ENCODE measurements around the gene MCF2L.

Gene MCF2L

DNA sequence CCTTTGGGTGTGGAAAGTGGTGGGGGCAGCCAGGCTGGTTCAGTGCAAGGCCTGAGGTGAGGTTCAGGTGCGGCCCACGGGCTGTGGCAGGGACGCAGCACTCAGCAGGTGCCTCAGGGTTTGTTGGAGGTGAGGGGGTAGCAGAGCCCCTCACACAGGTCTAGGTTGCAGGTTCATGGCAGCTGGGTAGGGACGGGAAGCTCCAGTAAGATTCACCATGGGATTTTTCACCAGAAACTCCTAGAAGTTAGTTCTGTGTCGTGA, 14.0 kb downstream of the MCF2L start:
- no peak for DNase-seq

DNA sequence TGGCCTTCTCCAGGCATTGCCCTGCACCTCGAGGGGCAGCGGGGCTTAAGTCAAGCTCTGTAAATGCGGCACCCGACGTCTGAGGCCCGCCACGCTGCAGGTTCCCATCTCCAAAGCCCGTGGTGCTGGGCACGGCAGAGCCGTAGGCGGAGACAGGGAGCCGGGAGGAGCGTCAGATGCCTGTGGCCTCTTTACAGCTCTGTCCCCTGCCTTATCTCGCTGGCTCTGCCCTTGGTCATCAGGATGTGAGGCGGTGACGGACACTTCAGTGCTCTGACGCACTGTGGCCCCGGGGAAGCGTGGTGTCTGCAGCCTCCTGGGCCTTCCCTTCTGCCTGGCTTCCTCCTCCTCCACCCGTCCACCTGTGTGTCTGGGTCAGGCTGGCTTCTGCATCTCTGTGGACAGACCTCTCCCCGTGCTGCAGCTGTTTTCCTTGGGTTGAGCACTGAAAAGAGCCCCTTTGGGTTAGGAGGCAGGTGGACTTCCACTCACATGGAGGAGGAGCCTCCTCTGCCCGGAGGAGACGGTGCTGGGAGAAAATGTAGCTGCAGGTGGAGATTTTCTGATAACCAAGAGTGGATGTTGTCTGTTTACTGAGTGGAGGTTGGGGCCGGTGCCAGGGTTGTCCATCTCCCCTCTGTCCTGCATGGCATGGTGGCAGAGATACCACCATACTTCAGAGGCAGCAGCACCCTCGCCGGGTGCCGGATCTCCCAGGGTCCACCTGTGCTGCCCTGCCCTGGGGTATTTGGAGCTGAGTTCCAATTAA, 14.6 kb downstream of the MCF2L start:
- no peak for DNase-seq

DNA sequence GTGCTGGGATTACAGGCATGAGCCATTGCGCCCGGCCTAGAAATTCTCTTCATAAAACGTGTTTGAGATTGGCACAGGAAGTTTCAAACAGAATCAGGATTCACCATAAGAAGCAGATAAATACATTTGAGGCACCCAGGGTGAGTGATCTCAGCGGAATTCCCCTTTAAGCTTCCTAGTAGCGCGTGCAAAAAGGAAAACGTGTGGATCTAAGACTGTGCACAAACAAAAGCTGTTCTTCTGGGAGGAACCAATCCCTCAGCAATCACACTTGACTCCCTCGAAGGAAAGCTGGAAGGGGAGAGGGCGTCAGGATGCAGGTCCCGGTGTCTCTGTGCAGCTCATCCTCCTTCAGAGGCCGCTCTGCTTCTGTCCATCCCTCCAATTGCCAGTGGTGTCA, 15.5 kb downstream of the MCF2L start:
- no peak for DNase-seq

DNA sequence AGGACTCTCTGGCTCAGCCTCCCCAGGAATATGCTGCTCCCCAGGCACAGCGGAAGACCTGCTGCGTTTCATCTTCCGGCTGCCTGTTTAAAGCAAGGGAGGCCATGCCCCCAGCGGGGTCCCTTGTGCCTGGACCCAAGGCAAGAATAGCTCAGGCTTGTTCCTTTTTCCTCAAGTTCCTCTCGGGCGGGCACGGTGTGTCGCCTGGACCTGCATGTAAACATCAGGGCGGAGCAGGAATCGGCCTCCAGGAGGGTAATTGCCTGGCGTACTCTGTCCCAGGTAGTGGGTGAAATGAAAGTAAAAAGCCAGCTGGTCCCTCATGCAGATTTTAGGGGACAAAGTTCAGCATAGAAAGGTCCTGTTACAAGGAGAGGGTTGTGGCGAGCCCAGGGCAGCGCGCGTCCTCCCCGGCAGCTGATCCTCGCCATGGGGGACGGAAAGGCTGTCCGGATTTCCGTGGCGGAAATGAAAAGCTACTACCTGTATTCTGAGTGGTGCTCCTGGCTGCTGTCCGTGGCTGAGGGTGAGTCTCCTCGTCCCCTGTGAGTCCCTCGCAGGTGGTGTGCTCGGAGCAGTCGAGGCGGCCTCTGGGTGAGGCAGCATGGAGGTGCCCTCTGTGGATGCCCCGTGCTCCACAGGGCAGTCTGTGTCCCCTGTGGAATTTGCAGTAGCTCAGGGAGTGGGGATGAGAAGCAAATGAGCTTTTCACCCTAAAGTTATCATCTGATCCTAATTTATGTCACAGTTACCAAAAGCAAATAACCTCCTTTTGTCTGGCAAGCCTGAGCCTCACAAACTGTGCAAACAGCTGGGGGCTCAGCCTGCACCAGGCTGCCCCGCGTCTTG, 16.2 kb downstream of the MCF2L start:
- no peak for DNase-seq

DNA sequence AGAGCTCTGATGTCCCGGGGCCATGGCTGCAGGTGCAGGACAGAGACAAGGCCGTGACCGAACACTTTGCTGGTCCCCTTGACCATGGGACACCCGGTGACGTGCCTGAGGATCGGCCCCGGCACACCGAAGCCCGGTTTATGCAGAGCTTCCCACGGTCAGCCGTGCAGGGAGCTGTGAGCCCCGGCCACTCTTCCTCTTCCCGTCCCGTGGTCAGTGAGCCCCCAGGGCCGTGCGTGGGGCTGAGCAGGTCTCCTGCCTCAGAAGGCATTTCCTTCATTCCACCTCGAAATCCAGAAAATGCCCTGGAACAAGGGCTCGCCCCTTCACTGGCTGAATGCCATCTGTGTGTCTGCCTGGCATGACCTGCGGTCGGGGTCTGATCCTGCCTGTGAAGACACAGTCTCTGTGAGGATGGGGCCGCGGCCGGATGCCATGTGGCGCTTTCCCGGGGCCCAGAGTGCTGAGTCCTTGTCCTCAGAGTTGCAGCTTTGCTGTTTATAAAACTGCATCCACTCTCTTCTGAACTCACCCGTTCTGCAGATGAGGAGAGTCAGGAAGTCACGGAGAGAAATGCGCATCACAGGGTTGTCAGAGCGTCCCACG, 16.9 kb downstream of the MCF2L start:
- no peak for DNase-seq

DNA sequence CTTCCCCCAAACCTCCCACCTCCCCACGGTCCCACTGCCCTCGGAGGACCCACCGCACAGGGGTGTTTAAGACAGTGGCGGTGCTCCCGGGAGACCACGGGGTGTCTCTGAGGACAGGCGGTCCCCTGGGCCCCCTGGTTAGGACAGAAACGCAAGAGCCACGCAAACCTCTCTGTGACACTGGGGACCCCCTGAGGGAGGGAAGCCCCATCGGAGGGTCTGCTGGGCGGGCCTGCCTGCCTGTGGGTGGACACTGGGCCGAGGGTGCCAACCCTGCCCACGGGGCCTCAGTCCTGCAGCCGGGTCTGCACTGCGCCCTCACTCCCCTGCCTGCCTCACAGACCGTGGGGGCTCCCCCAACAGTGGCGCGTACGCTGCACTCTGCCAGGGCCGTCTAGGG, 17.5 kb downstream of the MCF2L start:
- DNase-seq = no peak

DNA sequence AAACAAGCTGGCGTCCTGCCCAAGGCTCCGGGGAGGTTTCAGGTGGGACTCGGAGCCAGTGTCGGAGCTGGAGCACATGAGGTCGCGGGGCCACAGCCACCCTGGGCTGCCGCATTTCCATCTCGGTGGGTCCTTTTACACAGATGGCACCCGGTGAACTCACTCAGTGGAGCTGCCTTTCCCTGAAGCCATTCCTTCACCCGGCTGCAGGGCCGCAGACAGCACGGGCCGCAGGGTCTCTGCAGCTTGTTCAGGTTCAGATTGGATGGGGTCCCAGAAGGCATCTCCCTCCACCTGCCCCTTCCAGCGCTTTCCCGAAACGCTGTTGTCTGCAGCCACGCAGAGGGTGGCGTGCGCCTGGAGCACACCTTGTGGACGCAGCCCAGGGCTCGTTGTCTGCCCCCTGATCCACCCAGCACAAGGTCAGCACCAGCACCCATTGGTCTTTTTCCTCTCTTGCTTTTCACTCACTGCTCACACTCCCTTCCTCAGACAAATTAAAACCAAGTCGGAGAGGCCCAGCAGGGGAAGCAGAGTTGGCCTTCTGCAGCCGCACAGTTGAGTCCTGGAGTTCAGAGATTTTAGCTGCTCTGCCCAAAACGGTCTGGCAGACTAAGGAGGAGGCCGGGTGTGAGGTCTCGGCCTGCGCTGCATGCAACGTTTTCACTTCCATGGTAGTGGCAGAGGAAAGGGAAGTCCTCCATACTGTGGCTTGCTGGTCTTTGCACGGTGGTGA, 18.1 kb downstream of the MCF2L start:
- DNase-seq = no peak

DNA sequence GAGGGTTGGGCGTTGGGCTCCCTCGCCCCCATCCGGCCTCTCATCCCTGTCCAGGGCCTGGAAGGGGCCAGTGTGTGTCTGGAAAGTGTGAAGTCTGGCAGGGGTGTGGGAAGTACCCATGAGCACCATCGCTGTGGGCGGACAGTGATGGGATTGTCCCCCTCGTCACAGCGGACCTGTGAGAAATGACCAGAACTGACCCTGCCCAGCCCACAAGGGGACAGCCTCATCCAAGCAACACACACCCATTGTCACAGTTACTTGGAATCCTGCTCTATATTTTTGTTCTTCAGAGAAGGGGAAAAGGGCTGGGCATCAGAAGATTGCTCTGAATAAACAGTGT, 18.6 kb downstream of the MCF2L start:
- no peak for DNase-seq

DNA sequence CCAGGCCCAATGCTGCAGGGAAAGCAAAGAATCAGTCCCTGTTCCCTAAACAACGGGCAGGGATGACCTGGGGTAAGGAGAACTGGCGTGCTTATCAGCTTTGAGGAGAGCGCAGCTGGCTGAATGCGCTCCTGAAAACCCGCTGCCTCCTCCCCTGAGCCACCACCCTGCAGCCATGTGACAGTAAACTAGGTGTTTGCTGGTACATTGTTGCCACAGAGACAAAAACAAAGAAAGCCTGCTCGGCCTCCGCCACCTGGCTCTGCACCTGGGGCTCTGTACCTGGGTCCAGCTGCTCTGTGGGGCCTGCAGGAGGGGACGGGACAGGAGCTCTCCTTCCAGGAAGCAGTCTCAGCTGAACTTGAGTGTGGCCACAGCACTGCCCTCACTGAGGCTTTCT, 21.8 kb downstream of the MCF2L start:
- no peak for DNase-seq

DNA sequence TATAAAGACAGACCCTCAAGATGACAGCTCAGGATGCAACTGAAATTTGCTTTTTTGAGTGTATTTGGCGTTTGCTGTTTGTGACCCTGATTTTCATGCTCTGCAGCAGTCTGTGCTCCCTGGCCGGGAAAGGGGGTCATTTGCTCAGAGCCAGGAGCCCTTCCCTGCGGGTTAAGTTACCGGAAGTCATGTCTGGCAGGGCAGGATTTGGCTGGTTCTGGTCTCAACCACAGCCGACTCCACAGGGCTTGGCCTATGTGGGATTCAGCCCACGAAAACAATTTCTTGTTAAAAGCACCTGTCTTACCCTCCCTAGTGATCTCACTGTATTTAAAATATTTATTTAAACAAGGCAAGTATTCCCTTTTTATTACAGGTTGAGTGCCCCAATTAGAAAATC, 22.6 kb downstream of the MCF2L start:
- no peak for DNase-seq

DNA sequence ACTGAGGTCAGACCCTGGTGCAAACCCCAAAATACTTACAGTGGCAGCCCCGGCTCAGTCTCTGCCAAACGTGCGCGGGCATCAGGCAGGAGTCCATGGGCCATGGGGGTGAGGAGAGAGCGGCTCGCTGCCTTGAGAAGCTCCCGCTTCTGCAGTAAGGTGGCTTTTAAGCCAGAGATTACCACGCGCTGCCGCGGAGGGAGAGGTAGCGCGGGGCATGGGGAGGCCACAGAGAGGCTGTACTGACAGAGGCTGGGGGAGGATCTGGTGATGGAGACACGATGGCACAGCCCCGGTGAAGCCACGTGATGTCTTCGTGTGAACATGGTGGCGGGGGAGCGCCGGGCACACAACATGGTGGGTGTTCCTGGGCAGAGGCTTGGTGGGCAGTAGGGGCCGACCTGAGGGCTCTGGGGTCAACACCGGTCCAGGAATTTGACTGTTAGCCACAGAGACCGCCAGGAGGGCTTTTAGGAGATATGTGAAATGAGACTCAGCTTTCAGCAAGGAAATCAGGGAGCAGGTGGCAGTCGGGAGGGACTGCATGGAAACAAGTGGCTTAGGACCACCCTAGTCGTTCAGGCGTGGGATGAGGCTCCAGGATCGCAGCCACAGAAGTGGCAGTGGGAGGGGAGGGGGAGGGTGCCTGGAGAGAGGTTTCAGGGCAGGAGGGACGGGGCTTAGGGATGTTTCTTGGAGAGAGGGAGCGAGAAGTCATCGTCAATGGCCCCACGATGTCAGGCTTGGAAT, 24.1 kb downstream of the MCF2L start:
- no peak for DNase-seq

DNA sequence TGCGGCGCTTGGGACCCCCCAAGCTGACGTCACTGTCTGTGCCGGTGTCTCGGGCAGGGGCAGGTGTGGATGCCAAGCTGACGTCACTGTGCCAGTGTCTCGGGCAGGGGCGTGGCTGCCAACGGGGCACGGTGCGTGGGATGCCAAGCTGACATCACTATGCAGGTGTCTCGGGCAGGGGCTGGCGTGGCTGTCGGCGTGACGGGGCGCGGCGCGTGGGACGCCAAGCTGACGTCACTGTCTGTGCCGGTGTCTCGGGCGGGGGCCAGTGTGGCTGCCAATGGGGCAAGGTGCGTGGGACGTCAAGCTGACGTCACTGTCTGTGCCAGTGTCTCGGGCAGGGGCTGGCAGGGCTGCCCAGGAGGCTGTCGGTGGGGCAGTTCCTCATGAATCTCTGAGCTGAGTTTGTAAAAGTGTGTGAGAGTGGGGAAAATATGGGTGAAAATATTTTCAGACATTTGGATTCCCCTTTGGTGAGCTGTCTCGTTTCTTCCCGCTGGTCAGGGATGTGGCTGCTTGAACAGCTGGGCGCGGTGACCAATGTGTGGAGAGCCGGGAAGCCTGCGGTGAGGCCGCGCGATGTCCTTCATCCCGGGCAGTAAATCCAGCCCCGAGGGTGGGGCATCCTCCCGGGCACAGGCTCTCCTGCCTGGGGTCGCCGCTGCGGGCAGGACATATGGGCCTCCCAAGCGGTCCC, 25.2 kb downstream of the MCF2L start:
- no peak for DNase-seq

DNA sequence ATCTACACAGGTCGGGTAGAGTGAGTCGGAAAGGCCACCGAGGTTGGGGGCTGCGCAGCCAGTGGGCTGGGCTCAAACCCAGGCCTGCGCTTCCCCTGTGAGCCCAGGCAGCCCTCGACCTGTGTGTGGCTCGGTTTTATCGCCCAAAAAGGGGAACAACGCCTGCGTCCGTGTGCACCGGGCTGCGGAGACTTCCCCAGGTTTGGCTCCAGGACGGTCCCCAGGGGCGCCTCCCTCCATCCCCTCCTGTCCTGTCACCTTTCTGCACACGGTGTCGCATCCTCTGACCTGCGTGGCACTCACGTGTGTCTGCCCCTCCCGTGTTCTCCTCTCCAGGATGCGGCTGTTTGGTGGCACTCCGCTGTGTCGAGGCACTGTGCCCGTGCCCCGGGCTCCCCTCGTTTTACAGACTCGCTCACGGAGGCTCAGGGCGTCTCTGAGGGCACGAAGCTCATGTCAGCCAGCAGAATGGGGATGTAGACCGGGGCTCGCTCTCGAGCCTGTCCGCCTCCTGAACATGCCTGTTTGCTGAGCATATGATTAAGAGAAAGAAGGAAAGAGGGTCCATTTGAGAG, 25.9 kb downstream of the MCF2L start:
- DNase-seq = no peak

DNA sequence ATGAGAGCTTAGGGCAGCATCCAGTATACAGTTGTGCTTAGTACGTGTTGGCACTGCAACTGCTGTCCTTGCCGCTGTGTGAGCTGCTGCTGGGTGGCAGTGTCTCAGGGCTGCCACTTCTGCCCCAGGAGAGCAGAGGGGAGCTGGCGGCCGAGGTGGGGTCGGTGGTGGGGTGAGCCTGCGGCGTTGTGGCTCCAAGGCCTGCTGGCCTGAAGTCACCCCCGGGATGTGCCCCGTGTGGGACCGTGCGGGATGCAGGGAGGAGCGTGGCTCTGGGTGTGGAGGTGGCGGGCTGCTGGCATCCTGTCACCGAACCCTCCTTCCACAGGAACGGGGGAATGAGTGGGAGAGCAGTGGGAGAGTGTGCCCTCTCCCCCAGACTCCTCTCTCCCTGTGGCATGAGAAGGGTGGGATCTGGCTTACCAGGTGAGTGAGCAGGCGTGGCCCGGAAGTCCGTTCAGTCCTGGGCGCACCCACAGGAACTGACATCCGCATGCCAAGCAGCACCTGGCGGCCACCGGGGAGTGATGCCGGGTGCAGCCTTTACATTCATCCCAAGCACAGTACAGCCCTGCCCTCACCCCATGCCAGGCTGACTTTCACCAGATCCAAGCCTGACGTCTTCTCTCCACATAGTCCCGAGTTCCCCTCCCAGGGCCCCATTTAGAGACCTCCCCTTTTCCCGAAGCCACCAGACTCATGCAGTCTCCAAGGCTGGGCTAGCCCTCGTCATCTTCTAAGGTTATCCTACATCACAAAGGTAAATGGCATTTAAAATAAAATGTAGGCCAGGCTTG, 26.6 kb downstream of the MCF2L start:
- no peak for DNase-seq

DNA sequence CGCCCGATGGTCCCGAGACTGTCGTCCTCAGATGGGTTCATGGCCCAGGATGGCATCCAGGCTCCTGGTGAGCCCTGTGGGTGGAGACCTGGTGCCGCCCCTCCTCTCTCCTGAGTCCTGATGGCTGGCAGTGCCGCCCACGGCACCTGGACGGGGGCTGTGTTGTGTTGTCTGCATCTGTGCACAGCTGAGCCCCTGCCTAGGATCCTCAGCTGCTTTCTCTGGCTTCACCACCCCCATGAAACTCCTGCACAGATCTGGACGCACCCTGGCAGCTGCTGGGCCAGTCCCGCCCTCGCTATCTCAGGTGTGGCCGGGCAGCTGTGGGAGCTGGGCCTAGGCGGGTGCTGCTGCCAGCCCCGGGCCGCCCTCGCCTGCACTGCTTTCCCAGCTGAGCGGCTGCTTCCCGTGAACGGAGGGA, 27.7 kb downstream of the MCF2L start:
- DNase-seq = no peak

DNA sequence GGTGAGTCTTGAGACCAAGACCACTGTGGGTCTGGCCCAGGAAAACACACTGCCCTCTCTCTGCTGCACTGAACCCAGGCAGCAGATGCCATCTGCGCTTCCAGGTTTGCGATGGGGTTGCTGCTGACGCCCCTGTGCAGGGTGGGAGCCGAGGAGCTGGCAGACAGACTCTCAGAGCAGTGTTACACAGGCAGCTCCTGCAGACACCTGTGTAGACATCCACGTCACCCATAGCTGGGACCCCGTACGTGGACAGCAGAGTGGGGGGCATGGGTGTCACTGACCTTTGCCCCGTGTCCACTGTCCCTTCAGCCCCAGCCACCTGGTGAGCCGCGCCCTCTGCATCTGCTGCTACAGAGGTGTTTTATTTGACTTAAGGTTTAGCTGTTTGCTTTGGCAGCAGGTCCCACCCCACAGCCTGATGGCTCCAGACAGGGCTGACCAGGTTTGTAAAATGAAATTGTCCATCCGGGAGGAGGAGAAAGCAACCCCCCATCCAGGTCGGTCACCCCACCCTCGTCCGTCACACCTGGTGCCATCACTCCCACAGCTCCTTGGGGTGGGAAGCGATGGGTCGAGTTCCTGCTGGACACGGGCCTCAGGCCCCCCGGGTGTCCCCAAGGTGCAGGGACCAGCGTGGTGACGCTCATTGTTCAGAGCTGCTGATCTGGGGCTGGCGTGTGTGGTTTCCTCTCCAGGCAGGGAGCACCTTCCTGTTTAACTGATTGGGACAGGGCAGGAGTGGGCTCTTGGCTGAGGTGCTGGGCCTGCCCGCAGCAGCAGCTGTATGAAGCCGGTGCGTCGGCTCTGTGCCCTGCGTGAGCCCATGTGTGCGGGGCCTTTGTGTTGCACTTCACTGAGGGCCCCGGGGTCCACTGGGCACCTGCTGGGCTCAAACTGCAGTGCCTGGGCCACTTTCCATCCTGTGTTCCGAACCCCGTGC, 28.4 kb downstream of the MCF2L start:
- no peak for DNase-seq

DNA sequence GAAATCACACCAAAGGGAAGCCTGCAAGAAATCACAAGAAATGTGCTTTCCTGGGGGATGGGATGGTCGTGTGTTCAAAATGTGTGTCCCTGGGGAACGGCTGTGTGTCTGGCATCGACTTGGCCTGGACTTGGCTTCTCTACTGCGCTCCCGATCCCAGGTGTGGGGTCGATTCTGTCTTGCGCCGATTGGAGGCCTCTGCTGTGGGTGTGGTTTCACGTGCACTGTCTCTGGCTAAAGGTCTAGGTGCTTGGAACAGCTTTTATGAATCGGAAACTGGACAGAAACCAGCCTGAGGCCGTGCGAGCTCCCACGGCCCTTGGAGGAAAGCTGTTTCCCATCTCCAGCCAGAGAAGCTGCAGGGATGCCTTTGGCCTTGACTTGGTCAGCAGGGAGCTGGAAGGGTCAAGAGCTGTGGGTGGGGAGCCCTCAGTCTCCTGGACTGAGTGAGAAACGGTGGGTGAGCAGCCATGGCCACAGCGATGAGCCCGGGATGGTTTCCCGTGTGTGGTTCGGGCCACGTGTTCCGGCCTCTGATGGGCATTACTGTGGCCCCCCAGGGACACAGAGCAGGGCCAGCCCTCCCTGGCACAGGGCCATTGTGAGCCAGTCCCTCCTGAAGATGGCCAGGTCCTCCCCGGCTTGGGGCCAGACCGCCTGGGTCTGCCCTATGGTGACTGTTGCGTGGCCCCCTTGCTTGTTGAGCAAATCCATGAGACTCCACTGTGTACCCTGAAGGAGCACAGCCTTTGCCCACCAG, 29.7 kb downstream of the MCF2L start:
- no peak for DNase-seq

DNA sequence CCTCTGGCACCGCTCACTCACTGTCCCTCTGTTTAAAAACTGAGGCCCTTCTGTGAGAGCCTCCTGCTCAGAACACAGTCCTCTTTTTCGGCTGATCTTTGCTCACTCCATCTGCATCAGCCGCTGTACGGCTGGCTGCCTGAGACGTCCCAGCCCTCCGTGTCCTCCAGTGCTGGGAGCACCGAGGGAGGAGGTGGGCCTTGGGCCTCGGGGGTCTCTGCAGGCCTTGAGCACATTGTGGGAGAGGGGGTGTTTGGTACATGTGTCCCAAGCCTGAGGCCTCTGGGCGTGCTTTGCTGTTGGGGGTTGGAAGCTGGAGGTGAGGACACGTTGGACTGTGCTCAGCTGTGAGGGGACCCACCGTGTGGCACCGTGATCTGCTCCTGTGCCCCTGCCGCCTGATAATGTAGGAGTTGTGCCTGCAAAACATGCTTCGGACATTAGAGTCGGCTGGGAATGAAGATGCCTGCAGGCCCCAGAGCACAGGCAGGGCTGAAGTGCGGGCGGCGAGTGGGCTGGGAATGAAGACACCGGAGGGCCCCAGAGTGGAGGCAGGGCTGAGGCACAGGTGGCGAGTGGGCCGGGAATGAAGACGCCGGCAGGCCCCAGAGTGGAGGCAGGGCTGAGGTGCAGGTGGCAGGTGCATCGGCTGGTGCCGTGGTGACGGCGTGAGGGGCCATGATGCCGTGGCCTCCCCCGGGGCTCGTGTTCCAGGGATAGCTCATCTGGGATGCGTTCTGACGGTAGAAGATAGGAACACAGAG, 30.6 kb downstream of the MCF2L start:
- no peak for DNase-seq
